Loucy (cell line): ENCODE data around the gene ROBO2.

ENCODE experiments used
- CTCF ChIP-seq: fragments of 200-600 bp; sonication (generic); conservative IDR thresholded peaks from 2 replicates; pipeline ENCODE4 v1.5.1; 2014; ENCODE audit warnings: mild to moderate bottlenecking, antibody characterized with exemption, low read length
- EZH2phosphoT487 ChIP-seq: fragments of 200-600 bp; IDR thresholded peaks from 2 replicates; pipeline ENCODE4 v1.6.1; 2018; ENCODE audit warnings: antibody characterized with exemption, mild to moderate bottlenecking, moderate library complexity, borderline replicate concordance

- TF ChIP-seq CTCF: no peak
- no peak for TF ChIP-seq EZH2phosphoT487
Measured at GRCh38 chr3:77491961-77492360, 452.1 kb downstream of the ROBO2 start.
